Mononuclear cell (primary cell): Measurements from ENCODE around the gene VSIG2. TPM values are rescaled to one million over a fixed set of nuclear protein-coding genes. Genes with fewer than 3 reads are reported as not detected.
"Not testable (repeated sequence)": the region's sequence is repeated elsewhere in the genome, so short reads cannot be mapped to it uniquely, and the experiment has no call there.

ENCODE experiments used
- H3K27me3 ChIP-seq: 2 replicates; pipeline ENCODE4 v1.6.0; 2011; ENCODE audit warnings: low read length, control low read depth; ENCODE audit not compliant: insufficient read depth
- H3K4me1 ChIP-seq: 2 replicates; pipeline ENCODE4 v1.5.1; 2011; ENCODE audit warnings: mild to moderate bottlenecking, low read length, control low read depth; ENCODE audit not compliant: insufficient read depth
- H3K4me3 ChIP-seq: 2 replicates; pipeline ENCODE4 v1.5.1; 2011; ENCODE audit warnings: mild to moderate bottlenecking, low read length, moderate library complexity
- H3K9me3 ChIP-seq: 2 replicates; pipeline ENCODE4 v1.5.1; 2011; ENCODE audit warnings: low read depth, mild to moderate bottlenecking, control low read depth, low read length
- total RNA-seq: library from RNA; depleted of rRNA; stranded (reverse); fragments of >200 nt; gene quantifications from one replicate; pipeline ENCODE4 v1.2.3, GENCODE V29; 2012

VSIG2 gene
- total RNA-seq, 1 donor: 0.42 TPM

GRCh38 chr11:124776865-124777645, 25.0 kb upstream of the VSIG2 start:
- no peak overlapping the region for H3K4me3 ChIP-seq
- H3K27me3 ChIP-seq: no peaks in the 10 kb centered on the region
- H3K4me1 ChIP-seq: no peaks in the 10 kb centered on the region
- no peaks in the 10 kb centered on the region for H3K9me3 ChIP-seq

GRCh38 chr11:124770959-124771358, 18.9 kb upstream of the VSIG2 start:
- not testable (repeated sequence) for H3K4me1 ChIP-seq, H3K9me3 ChIP-seq, H3K27me3 ChIP-seq, H3K4me3 ChIP-seq

DNA sequence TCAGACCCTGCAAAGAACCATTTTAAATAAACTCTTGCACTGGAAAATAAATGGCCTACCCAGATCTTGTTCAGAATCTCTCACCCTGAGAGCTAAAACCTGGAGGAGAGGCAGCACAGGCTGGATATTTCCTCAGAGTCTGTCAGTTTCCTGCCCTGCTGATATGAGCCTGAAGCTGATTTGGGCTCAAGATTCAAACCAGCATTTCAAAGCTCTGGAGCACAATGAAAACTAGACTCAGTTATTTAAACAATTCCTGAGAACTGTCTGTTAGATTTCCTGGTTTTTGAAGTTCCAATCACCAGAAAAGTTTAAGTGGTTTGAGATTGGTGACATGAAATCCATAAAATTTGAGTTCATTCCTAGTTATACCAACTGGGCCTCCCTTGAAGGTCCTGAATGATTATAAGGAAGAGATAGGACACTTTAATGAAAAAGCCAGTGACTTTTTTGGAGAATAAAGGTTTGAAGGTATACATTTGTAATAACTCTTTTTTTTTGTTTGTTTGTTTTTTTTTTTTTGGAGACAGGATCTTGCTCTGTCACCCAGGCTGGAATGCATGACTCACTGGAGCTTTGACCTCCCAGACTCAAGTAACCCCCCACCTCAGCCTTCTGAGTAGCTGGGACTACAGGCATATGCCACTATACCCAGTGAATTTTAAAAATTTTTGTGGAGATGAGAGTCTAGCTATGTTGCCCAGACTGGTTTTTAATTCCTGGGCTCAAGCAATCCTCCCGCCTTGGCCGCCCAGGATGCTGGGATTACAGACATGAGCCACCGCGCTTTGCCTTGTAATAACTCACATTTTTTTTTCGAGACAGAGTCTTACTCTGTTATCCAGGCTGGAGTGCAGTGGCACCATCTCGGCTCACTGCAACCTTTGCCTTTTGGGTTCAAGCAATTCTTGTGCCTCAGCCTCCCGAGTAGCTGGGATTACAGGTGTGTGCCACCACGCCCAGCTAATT, 18.0 kb upstream of the VSIG2 start:
- no peak overlapping the region for H3K4me3 ChIP-seq
- H3K27me3 ChIP-seq: no peaks in the 10 kb centered on the region
- no peaks in the 10 kb centered on the region for H3K4me1 ChIP-seq
- H3K9me3 ChIP-seq: no peaks in the 10 kb centered on the region

DNA sequence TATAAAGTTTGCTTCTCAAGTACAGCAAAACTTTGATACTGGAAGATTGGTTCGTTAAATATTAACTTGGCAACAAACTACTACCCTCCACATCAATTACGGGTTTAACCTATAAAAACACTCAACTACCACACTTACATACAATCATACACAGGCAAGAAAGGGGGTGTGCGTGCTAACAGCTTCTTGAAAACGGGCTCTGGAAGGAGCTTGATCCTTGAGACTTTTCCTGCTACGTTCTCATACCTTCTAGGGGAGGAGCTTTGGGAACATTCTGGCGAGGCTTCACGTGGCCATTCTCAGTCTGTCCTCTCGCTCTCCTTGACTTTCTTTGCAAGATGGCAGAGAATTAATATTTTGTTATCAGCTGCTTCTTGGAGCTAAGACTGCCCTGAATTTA, 16.9 kb upstream of the VSIG2 start:
- no peak overlapping the region for H3K4me3 ChIP-seq
- no peaks in the 10 kb centered on the region for H3K4me1 ChIP-seq
- H3K9me3 ChIP-seq: no peaks in the 10 kb centered on the region
- no peaks in the 10 kb centered on the region for H3K27me3 ChIP-seq

GRCh38 chr11:124766156-124766555, 14.1 kb upstream of the VSIG2 start:
- H3K9me3 ChIP-seq: no peaks in the 10 kb centered on the region

GRCh38 chr11:124763156-124763947, 11.3 kb upstream of the VSIG2 start:
- Histone ChIP-seq H3K4me1 (peaks cover 51% of the 10 kb centered on the region), H3K27me3 (peaks cover 41% of the 10 kb centered on the region), H3K9me3 (no peaks in the 10 kb centered on the region), H3K4me3 (peak overlapping the region; percentile 40)

More at GRCh38 chr11:124766156-124766555, 14.1 kb upstream of the VSIG2 start:
- Histone ChIP-seq H3K4me1 (peaks cover 23% of the 10 kb centered on the region), H3K4me3 (no peak overlapping the region), H3K27me3 (peaks cover 15% of the 10 kb centered on the region)

DNA sequence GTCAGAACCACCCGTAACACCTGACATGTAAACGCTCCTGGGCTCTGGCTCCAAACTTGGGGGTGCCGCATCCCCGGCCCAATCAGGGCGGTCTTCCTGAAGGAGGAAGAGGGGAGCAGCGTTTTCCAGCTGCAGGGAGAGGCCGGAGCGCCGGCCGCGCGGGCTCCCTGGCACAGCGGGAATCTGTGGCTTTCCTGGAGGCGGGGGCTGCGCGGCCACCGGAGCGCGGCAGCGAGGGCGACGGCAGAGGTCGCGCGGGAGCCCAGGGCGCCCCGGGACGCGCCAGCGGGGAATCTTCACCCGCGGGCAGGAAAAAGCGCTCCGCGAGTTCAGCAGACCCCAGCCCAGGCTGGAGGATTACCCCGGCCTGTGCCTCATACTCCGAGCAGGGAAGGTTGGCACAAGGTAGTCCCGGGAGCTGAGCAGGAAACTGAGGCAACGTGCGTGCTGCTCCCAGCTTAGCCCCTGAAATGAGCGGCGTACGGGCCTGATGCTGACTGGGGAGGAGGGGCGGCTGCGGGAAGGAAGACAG, 10.6 kb upstream of the VSIG2 start:
- H3K9me3 ChIP-seq: no peaks in the 10 kb centered on the region
- peaks cover 58% of the 10 kb centered on the region for H3K4me1 ChIP-seq
- peak overlapping the region; percentile 40 for H3K4me3 ChIP-seq
- H3K27me3 ChIP-seq: peaks cover 41% of the 10 kb centered on the region

DNA sequence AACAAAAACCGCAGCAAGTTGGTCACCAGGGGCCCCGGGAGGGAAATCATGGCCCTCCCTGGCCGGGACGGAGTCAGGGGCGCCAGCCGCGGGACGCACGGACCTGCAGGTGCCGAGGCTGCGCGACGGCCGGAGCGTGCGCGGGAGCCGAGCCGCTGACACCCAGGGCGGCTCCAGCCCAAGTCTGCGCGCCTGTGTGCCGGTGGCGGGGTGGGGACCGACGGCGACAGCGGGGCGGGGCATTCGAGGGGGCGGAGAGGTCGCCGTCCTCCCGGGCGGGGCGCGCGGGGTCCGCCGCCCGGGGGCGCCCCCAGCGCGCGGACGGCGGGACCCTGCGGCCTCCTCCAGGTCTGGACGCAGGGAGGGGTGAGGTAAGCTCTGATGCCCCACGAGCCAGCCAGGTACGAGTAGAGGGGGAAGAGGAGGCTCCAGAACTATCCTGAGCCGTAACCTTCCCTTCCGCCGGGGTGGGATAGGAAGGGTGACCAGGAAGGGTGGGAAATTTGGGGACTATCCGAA, 10.1 kb upstream of the VSIG2 start, which contains the start of gene ESAM:
TSS of gene ESAM (minus strand) at position 186 of the 519 bp plus-strand sequence. CDS start at position 50, 136 bp downstream.
- peak within 1 kb of the TSS; percentile 40 for H3K4me3 ChIP-seq
- H3K9me3 ChIP-seq: no peaks in the 10 kb centered on the region
- peaks cover 41% of the 10 kb centered on the region for H3K27me3 ChIP-seq
- peaks cover 60% of the 10 kb centered on the region for H3K4me1 ChIP-seq

GRCh38 chr11:124761301-124762104, 9.4 kb upstream of the VSIG2 start:
- H3K27me3 ChIP-seq: peaks cover 41% of the 10 kb centered on the region
- peak overlapping the region; percentile 40 for H3K4me3 ChIP-seq
- H3K9me3 ChIP-seq: no peaks in the 10 kb centered on the region
- peaks cover 60% of the 10 kb centered on the region for H3K4me1 ChIP-seq

GRCh38 chr11:124760806-124761205, 8.8 kb upstream of the VSIG2 start:
- H3K4me3 ChIP-seq: no peak overlapping the region
- H3K4me1 ChIP-seq: peaks cover 60% of the 10 kb centered on the region
- H3K9me3 ChIP-seq: no peaks in the 10 kb centered on the region
- peaks cover 41% of the 10 kb centered on the region for H3K27me3 ChIP-seq

DNA sequence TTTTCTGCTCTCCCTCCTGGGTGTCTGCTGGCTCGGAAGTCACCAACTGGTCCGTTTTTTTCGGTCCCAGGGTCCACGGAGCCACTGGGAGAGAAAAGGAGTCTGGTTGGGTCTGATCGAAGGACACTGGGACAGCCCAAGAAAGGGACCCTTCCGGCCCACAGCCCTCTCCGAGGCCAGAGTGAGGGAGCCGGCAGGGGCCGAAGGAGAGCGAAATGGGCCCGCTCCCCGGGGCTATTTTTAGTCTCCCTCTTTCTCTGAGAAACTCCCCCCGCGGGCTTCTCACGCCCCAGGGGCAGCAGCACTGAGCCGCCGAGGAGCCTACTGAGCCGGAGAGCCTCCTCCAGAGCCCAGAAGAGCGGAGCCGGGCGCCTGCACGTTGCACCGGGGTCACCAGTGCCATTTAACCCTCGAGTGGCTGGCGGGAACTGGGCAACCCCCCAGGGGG, 8.2 kb upstream of the VSIG2 start:
- H3K4me1 ChIP-seq: peaks cover 60% of the 10 kb centered on the region
- H3K4me3 ChIP-seq: no peak overlapping the region
- H3K9me3 ChIP-seq: no peaks in the 10 kb centered on the region
- H3K27me3 ChIP-seq: peaks cover 41% of the 10 kb centered on the region

DNA sequence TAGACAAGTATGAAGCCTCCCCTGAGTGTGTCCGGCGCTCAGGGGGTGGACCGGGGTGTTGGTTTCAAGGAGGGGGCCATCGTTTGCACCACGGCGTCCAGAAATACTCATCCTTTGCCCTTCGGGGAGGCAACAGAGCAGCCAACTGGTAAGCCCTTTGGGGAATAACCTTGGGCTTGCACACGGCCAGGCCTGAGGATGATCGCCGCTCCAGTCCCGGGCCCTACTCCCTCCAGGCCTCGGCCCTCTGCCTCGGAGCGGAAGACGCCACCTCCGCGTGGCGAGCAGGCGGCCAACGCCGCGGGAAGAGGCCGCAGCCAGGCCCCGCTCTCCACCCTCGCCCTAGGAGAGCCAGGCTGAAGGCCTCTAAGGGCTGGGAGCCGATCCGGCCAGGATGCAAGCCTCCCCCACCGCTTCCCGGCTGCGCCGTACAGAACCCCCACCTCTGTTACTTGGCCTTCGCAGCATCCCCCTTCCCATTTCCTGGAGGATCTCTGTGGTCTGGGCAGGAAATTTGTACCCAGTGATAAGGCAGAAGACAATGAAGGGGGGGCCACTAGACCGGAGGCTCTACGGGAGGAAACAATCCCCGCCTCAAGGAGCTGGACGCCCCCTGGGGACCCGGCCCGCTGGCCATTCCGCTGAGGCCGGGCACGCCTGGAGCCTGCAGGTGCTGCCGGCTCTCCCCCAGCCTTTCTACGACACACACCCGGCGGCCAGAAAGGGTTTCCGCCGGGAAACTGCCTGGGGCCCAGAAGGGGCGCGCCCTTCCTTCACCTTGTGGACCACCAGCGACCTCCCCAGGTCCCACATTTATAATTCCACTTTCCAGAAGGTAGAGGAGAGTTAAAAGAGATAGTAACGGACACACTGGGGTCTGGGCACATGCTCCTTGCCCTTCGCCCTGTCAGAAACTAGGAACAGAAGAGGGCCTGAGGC, 7.5 kb upstream of the VSIG2 start:
- H3K4me3 ChIP-seq: no peak overlapping the region
- H3K9me3 ChIP-seq: no peaks in the 10 kb centered on the region
- peaks cover 60% of the 10 kb centered on the region for H3K4me1 ChIP-seq
- peaks cover 41% of the 10 kb centered on the region for H3K27me3 ChIP-seq
